KOPT-K1 (cell line): ENCODE measurements around the gene TPRN.
"Not testable (repeated sequence)": the region's sequence is repeated elsewhere in the genome, so short reads cannot be mapped to it uniquely, and the experiment has no call there.

Experiments used
- H3K27ac ChIP-seq: fragments of 200-600 bp; sonication (generic); 2 replicates; pipeline ENCODE4 v1.5.1; 2016; ENCODE audit warnings: antibody characterized with exemption, mild to moderate bottlenecking, low read depth, low read length; ENCODE audit not compliant: poor library complexity, severe bottlenecking
- H3K36me3 ChIP-seq: fragments of 200-600 bp; sonication (generic); 2 replicates; pipeline ENCODE4 v1.5.1; 2017; ENCODE audit warnings: antibody characterized with exemption, mild to moderate bottlenecking, low read length, moderate library complexity; ENCODE audit not compliant: insufficient read depth
- H3K9me3 ChIP-seq: fragments of 200-600 bp; sonication (generic); 2 replicates; pipeline ENCODE4 v1.5.1; 2017; ENCODE audit warnings: antibody characterized with exemption, low read length, mild to moderate bottlenecking; ENCODE audit not compliant: insufficient read depth, poor library complexity, severe bottlenecking

The TPRN gene

GRCh38 chr9:137240318-137240840, 39.8 kb upstream of the TPRN start:
- H3K9me3 ChIP-seq = no peaks in the 10 kb centered on the region
- peak overlapping the region; percentile 92 for H3K27ac ChIP-seq
- H3K36me3 ChIP-seq = peaks cover 23% of the 10 kb centered on the region

GRCh38 chr9:137239541-137240200, 39.1 kb upstream of the TPRN start:
- H3K9me3 ChIP-seq = not testable (repeated sequence)
- Histone ChIP-seq H3K36me3 (peaks cover 23% of the 10 kb centered on the region), H3K27ac (peak overlapping the region; percentile 92)

GRCh38 chr9:137237759-137238726, 37.5 kb upstream of the TPRN start:
- Histone ChIP-seq H3K27ac (no peak overlapping the region), H3K9me3 (no peaks in the 10 kb centered on the region)

GRCh38 chr9:137236936-137237421, 36.4 kb upstream of the TPRN start:
- Histone ChIP-seq H3K36me3 (peaks cover 2% of the 10 kb centered on the region), H3K27ac (no peak overlapping the region), H3K9me3 (no peaks in the 10 kb centered on the region)

More at GRCh38 chr9:137237759-137238726, 37.5 kb upstream of the TPRN start:
- peaks cover 12% of the 10 kb centered on the region for H3K36me3 ChIP-seq

GRCh38 chr9:137236238-137236935, 35.8 kb upstream of the TPRN start:
- Histone ChIP-seq H3K9me3 (no peaks in the 10 kb centered on the region), H3K27ac (no peak overlapping the region), H3K36me3 (no peaks in the 10 kb centered on the region)

- no peak overlapping the region for H3K27ac ChIP-seq
- H3K9me3 ChIP-seq = no peaks in the 10 kb centered on the region
- H3K36me3 ChIP-seq = no peaks in the 10 kb centered on the region
Measured at GRCh38 chr9:137235424-137236237, 35.1 kb upstream of the TPRN start.

GRCh38 chr9:137234758-137235423, 34.4 kb upstream of the TPRN start:
- Histone ChIP-seq H3K9me3 (no peaks in the 10 kb centered on the region), H3K36me3 (no peaks in the 10 kb centered on the region), H3K27ac (no peak overlapping the region)

- Histone ChIP-seq H3K9me3 (no peaks in the 10 kb centered on the region), H3K36me3 (no peaks in the 10 kb centered on the region), H3K27ac (no peak overlapping the region)
Measured at GRCh38 chr9:137234055-137234697, 33.6 kb upstream of the TPRN start.

GRCh38 chr9:137233143-137233980, 32.8 kb upstream of the TPRN start:
- no peaks in the 10 kb centered on the region for H3K9me3 ChIP-seq
- no peak overlapping the region for H3K27ac ChIP-seq
- no peaks in the 10 kb centered on the region for H3K36me3 ChIP-seq

- H3K27ac ChIP-seq = no peak overlapping the region
- H3K36me3 ChIP-seq = no peaks in the 10 kb centered on the region
- no peaks in the 10 kb centered on the region for H3K9me3 ChIP-seq
Measured at GRCh38 chr9:137232510-137232909, 32.0 kb upstream of the TPRN start.

- Histone ChIP-seq H3K9me3 (no peaks in the 10 kb centered on the region), H3K27ac (no peak overlapping the region), H3K36me3 (no peaks in the 10 kb centered on the region)
Measured at GRCh38 chr9:137232101-137232500, 31.6 kb upstream of the TPRN start.

- Histone ChIP-seq H3K27ac (no peak overlapping the region), H3K36me3 (no peaks in the 10 kb centered on the region), H3K9me3 (no peaks in the 10 kb centered on the region)
Measured at GRCh38 chr9:137231372-137232039, 31.0 kb upstream of the TPRN start.
